Endothelial cell (in vitro differentiated cells): ENCODE data around the gene VRK2. TPM values are rescaled to one million over a fixed set of nuclear protein-coding genes. Genes with fewer than 3 reads are reported as not detected.

Experiments used
- DNase-seq: peaks from one replicate; pipeline ENCODE4 v3.0.0; 2021; ENCODE audit warnings: low spot score
- H3K27ac Mint-ChIP-seq: one replicate; pipeline ENCODE4 v1.8.0; 2021; ENCODE audit warnings: mixed read lengths, inconsistent platforms; ENCODE audit not compliant: unreplicated experiment
- H3K27me3 Mint-ChIP-seq: one replicate; pipeline ENCODE4 v1.8.0; 2021; ENCODE audit warnings: mild to moderate bottlenecking, moderate library complexity, mixed read lengths, inconsistent platforms; ENCODE audit not compliant: unreplicated experiment
- H3K36me3 Mint-ChIP-seq: one replicate; pipeline ENCODE4 v1.8.0; 2021; ENCODE audit warnings: mild to moderate bottlenecking, low read depth, mixed read lengths, inconsistent platforms; ENCODE audit not compliant: unreplicated experiment
- H3K4me1 Mint-ChIP-seq: one replicate; pipeline ENCODE4 v1.8.0; 2021; ENCODE audit warnings: mild to moderate bottlenecking, mixed read lengths, inconsistent platforms; ENCODE audit not compliant: unreplicated experiment
- H3K4me3 Mint-ChIP-seq: one replicate; pipeline ENCODE4 v1.8.0; 2021; ENCODE audit warnings: mild to moderate bottlenecking, mixed read lengths, inconsistent platforms; ENCODE audit not compliant: unreplicated experiment
- H3K9me3 Mint-ChIP-seq: one replicate; pipeline ENCODE4 v1.8.0; 2021; ENCODE audit warnings: mixed read lengths, inconsistent platforms; ENCODE audit not compliant: unreplicated experiment
- long read RNA-seq: library from polyadenylated mRNA; unstranded; transcript quantifications from one replicate; pipeline ENCODE4 v2.0.0, GENCODE V29; 2020; ENCODE audit not compliant: unreplicated experiment
- total RNA-seq: library from RNA; stranded (reverse); fragmentation: NEBNext Ultra II Directional; extraction: Animal tissue kit (Norgen Biotek cat#: 25700); gene quantifications from one replicate; pipeline ENCODE4 v1.2.1, GENCODE V29; 2021; ENCODE audit not compliant: unreplicated experiment
- TF ChIP-seq, protein P1 (sequence below): fragments of 200-600 bp; sonication (generic); IDR thresholded peaks from one replicate; pipeline ENCODE4 v1.5.0; 2021; ENCODE audit warnings: antibody characterized with exemption; ENCODE audit not compliant: unreplicated experiment

The VRK2 gene
- 18.3 TPM for total RNA-seq
- long read RNA-seq, transcript VRK2-201 (13 exons, 1,888 nt): major isoform, 6 of 12 reads
- long read RNA-seq, partial matches to known transcripts: 2 of 12 reads
- long read RNA-seq, other reads (novel, unspliced or antisense): 4 of 12 reads

- Mint-ChIP-seq H3K27me3 (no peaks in the 10 kb centered on the region), H3K27ac (peak within 1 kb of the TSS; percentile 72), H3K4me3 (peak within 1 kb of the TSS; percentile 89), H3K9me3 (no peaks in the 10 kb centered on the region), H3K4me1 (no peaks in the 10 kb centered on the region), H3K36me3 (no peaks in the 10 kb centered on the region)
- DNase-seq: peak; percentile 83
- TF ChIP-seq, protein P1, sequence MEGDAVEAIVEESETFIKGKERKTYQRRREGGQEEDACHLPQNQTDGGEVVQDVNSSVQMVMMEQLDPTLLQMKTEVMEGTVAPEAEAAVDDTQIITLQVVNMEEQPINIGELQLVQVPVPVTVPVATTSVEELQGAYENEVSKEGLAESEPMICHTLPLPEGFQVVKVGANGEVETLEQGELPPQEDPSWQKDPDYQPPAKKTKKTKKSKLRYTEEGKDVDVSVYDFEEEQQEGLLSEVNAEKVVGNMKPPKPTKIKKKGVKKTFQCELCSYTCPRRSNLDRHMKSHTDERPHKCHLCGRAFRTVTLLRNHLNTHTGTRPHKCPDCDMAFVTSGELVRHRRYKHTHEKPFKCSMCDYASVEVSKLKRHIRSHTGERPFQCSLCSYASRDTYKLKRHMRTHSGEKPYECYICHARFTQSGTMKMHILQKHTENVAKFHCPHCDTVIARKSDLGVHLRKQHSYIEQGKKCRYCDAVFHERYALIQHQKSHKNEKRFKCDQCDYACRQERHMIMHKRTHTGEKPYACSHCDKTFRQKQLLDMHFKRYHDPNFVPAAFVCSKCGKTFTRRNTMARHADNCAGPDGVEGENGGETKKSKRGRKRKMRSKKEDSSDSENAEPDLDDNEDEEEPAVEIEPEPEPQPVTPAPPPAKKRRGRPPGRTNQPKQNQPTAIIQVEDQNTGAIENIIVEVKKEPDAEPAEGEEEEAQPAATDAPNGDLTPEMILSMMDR: no peak
Observed at GRCh38 chr2:58046585-58047372, at the start of gene VRK2. VRK2 (plus strand) TSS chr2:58046806; CDS start chr2:58048832, 2,026 bp downstream.

- H3K27me3 Mint-ChIP-seq: no peaks in the 10 kb centered on the region
- TF ChIP-seq, protein P1: no peak
- no peak for DNase-seq
- no peaks in the 10 kb centered on the region for H3K9me3 Mint-ChIP-seq
- H3K4me3 Mint-ChIP-seq: no peak overlapping the region
- peaks cover 4% of the 10 kb centered on the region for H3K4me1 Mint-ChIP-seq
- no peak overlapping the region for H3K27ac Mint-ChIP-seq
- no peaks in the 10 kb centered on the region for H3K36me3 Mint-ChIP-seq
Observed at GRCh38 chr2:58006256-58006951, 40.2 kb upstream of the VRK2 start.

GRCh38 chr2:58006952-58007284 is 39.7 kb upstream of the VRK2 start:
- H3K4me1 Mint-ChIP-seq: peaks cover 4% of the 10 kb centered on the region
- no peaks in the 10 kb centered on the region for H3K27me3 Mint-ChIP-seq
- TF ChIP-seq, protein P1: no peak
- no peak overlapping the region for H3K27ac Mint-ChIP-seq
- no peaks in the 10 kb centered on the region for H3K9me3 Mint-ChIP-seq
- no peak for DNase-seq
- no peak overlapping the region for H3K4me3 Mint-ChIP-seq
- H3K36me3 Mint-ChIP-seq: no peaks in the 10 kb centered on the region

GRCh38 chr2:58010599-58010998 is 36.0 kb upstream of the VRK2 start:
- Mint-ChIP-seq H3K27ac (no peak overlapping the region), H3K4me1 (peaks cover 4% of the 10 kb centered on the region), H3K9me3 (no peaks in the 10 kb centered on the region), H3K36me3 (no peaks in the 10 kb centered on the region), H3K4me3 (no peak overlapping the region), H3K27me3 (no peaks in the 10 kb centered on the region)
- no peak for DNase-seq
- TF ChIP-seq, protein P1: no peak

- Mint-ChIP-seq H3K27me3 (no peaks in the 10 kb centered on the region), H3K4me3 (no peak overlapping the region), H3K9me3 (no peaks in the 10 kb centered on the region), H3K4me1 (no peaks in the 10 kb centered on the region), H3K36me3 (no peaks in the 10 kb centered on the region), H3K27ac (no peak overlapping the region)
- TF ChIP-seq, protein P1: no peak
- no peak for DNase-seq
Observed at GRCh38 chr2:58019229-58019628, 27.4 kb upstream of the VRK2 start.
